Brain microvascular endothelial cell (primary cell): ENCODE data around the gene PPP2R2C.

Experiments
- DNase-seq: peaks from one replicate; pipeline ENCODE4 v3.0.0-alpha.2; 2020
- H3K27ac ChIP-seq: fragments of 250-450 bp; sonication (Bioruptor Pico); 2 replicates; pipeline ENCODE4 v1.5.1; 2020; ENCODE audit warnings: mild to moderate bottlenecking, moderate library complexity
- H3K27me3 ChIP-seq: fragments of 250-450 bp; sonication (Bioruptor Pico); replicated peaks from 2 replicates; pipeline ENCODE4 v1.5.1; 2020; ENCODE audit warnings: mild to moderate bottlenecking
- H3K36me3 ChIP-seq: fragments of 250-450 bp; sonication (Bioruptor Pico); replicated peaks from 2 replicates; pipeline ENCODE4 v1.5.1; 2020; ENCODE audit warnings: mild to moderate bottlenecking
- H3K4me3 ChIP-seq: 2 replicates; pipeline ENCODE4 v1.5.1; 2011; ENCODE audit warnings: low read depth, mild to moderate bottlenecking, control low read depth, low read length, moderate library complexity
- in situ Hi-C: cut with HindIII; loops from 2 replicates; pipeline ENCODE4 v1.10.0; 2017; ENCODE audit warnings: low sequenced_read_pairs, low pct_ligation_motif_present
- TF ChIP-seq, protein P1 (sequence below): IDR thresholded peaks from 2 replicates; pipeline ENCODE4 v1.5.1; 2011; ENCODE audit warnings: low read depth, mild to moderate bottlenecking, moderate library complexity, low read length, control low read depth, inconsistent platforms; ENCODE audit errors: missing control alignments

PPP2R2C gene

DNA sequence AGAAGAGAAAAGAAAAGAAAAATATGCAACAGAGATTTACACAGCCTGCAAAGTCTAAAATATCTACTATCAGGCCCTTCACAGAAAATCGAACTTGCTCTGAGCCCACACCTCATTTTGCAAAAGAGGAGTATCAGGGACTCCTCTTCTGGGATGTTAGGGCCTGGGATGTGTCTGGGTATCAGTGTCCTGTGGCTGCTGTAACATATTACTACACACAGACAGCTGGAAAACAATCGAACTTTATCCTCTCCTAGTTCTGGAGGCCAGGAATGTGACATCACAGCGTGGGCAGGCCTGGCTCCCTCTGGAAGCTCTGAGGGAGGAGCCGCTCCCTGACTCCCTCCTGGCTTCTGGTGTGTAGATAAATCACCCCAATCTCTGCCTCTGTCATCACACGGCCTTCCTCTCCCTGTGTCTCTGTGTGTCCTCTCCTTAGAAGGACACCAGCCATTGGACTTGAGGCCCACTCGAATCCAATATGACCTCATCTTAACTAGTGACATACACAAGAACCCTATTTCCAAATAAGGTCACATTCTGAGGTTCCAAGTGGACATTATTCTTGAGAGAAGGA is 52.9 kb downstream of the PPP2R2C start:
- Histone ChIP-seq H3K4me3 (no peak overlapping the region), H3K36me3 (no peaks in the 10 kb centered on the region), H3K27me3 (no peaks in the 10 kb centered on the region), H3K27ac (no peak overlapping the region)
- TF ChIP-seq, protein P1, sequence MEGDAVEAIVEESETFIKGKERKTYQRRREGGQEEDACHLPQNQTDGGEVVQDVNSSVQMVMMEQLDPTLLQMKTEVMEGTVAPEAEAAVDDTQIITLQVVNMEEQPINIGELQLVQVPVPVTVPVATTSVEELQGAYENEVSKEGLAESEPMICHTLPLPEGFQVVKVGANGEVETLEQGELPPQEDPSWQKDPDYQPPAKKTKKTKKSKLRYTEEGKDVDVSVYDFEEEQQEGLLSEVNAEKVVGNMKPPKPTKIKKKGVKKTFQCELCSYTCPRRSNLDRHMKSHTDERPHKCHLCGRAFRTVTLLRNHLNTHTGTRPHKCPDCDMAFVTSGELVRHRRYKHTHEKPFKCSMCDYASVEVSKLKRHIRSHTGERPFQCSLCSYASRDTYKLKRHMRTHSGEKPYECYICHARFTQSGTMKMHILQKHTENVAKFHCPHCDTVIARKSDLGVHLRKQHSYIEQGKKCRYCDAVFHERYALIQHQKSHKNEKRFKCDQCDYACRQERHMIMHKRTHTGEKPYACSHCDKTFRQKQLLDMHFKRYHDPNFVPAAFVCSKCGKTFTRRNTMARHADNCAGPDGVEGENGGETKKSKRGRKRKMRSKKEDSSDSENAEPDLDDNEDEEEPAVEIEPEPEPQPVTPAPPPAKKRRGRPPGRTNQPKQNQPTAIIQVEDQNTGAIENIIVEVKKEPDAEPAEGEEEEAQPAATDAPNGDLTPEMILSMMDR, result no peak
- no peak for DNase-seq
- in situ Hi-C loops, result no loop called here

- no peak for DNase-seq
- TF ChIP-seq, protein P1, result no peak
- Histone ChIP-seq H3K27ac (no peak overlapping the region), H3K4me3 (no peak overlapping the region), H3K27me3 (no peaks in the 10 kb centered on the region), H3K36me3 (no peaks in the 10 kb centered on the region)
- in situ Hi-C loops, result no loop called here
Measured at GRCh38 chr4:6418193-6418755, 54.1 kb downstream of the PPP2R2C start.

- no peak for DNase-seq
- TF ChIP-seq, protein P1, result no peak
- in situ Hi-C loops, result no loop called here
- Histone ChIP-seq H3K36me3 (no peaks in the 10 kb centered on the region), H3K27me3 (no peaks in the 10 kb centered on the region), H3K27ac (no peak overlapping the region), H3K4me3 (no peak overlapping the region)
Measured at GRCh38 chr4:6417516-6418050, 54.8 kb downstream of the PPP2R2C start.

- DNase-seq, result no peak
- Histone ChIP-seq H3K27ac (no peak overlapping the region), H3K4me3 (no peak overlapping the region), H3K27me3 (no peaks in the 10 kb centered on the region), H3K36me3 (no peaks in the 10 kb centered on the region)
- in situ Hi-C loops, result no loop called here
- TF ChIP-seq, protein P1, result no peak
Measured at GRCh38 chr4:6416518-6417286, 55.7 kb downstream of the PPP2R2C start.

DNA sequence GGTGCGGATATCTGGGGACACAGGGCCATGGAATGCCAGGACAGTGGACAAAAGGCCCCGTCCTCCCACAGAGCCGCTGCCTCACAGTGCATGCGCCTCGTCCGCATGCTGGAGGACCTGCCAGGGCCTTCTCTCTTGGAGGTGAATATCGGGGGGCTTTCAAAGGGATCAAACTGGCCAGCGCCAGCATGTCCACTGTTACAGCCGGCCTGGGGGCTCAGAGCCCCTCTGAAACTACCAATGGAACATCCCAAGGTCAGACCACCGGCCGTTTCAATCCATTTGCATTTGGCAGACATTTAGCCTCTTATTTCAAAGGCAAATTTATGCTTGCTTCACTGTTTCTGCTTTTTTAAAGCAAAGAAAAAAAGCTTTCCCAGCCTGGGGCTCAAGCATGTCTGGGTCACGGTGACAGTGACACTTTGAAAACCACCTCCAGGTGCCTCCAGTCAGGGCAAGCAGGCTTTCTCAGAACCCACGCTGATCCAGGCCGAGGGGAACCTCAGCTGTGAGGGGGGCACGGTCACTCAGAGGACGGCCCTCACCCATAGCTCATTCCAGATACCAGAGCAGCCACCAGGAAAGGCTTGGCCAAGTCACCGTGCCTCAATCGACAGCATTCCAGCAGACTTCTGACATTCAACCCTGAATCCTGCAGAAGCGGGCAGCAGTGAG is 57.2 kb downstream of the PPP2R2C start:
- no peak overlapping the region for H3K27ac ChIP-seq
- no peak for DNase-seq
- no peak overlapping the region for H3K4me3 ChIP-seq
- no peaks in the 10 kb centered on the region for H3K36me3 ChIP-seq
- no peaks in the 10 kb centered on the region for H3K27me3 ChIP-seq
- TF ChIP-seq, protein P1, result no peak
- in situ Hi-C loops, result no loop called here
